ENCODE data around the gene YIF1A. TPM values are rescaled to one million over a fixed set of nuclear protein-coding genes. Genes with fewer than 3 reads are reported as not detected.

The YIF1A gene
- total RNA-seq, 1 donor from 2014 or later: 146 TPM

DNA sequence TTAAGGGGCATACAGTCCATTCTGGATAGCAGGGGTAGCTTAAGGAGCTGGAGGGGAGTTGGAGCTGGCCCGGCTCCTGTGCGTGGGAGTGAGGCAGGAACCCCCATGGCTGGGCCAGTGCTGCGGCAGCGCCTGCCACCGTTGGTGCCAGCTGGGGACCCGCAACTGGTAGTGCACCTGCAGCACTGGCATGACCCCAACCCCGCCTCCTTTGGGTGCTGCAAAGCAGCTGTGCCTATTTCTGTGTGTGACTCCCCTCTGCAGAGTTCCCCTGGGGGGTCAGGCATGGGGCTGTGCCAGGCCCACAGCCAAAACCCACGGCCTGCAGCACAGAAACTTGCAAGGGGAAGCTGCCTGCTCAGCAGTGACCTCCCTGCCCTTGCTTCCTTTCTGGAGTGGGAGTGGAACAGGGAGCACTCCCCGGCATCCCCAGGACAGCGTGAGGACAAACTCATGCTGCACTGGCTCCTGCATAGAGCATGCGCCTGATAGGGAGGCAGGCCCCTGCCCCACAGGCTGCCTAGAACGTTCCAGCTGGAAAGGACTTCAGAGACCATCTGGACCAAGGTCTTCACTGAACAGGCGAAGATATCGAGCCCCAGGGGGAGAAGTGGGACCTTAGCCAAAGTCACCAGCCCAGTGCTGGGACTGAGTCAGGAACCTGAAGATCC, 46.7 kb downstream of the YIF1A start:
- DNase-seq (ENCODE audit: extremely low spot score, unreplicated experiment): no peak
- H3K4me3 Mint-ChIP-seq (ENCODE audit: unreplicated experiment): no peak overlapping the region
- no peaks in the 10 kb centered on the region for H3K27me3 Mint-ChIP-seq (ENCODE audit: unreplicated experiment)
- H3K27ac Mint-ChIP-seq (ENCODE audit: unreplicated experiment): no peak overlapping the region
- TF ChIP-seq, protein P1, sequence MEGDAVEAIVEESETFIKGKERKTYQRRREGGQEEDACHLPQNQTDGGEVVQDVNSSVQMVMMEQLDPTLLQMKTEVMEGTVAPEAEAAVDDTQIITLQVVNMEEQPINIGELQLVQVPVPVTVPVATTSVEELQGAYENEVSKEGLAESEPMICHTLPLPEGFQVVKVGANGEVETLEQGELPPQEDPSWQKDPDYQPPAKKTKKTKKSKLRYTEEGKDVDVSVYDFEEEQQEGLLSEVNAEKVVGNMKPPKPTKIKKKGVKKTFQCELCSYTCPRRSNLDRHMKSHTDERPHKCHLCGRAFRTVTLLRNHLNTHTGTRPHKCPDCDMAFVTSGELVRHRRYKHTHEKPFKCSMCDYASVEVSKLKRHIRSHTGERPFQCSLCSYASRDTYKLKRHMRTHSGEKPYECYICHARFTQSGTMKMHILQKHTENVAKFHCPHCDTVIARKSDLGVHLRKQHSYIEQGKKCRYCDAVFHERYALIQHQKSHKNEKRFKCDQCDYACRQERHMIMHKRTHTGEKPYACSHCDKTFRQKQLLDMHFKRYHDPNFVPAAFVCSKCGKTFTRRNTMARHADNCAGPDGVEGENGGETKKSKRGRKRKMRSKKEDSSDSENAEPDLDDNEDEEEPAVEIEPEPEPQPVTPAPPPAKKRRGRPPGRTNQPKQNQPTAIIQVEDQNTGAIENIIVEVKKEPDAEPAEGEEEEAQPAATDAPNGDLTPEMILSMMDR (IDR thresholded peaks at IDR 0.05): no peak
- H3K9me3 Mint-ChIP-seq (ENCODE audit: unreplicated experiment): no peaks in the 10 kb centered on the region
- H3K4me1 Mint-ChIP-seq (ENCODE audit: unreplicated experiment): no peaks in the 10 kb centered on the region
- peaks cover 23% of the 10 kb centered on the region for H3K36me3 Mint-ChIP-seq (ENCODE audit: unreplicated experiment)

DNA sequence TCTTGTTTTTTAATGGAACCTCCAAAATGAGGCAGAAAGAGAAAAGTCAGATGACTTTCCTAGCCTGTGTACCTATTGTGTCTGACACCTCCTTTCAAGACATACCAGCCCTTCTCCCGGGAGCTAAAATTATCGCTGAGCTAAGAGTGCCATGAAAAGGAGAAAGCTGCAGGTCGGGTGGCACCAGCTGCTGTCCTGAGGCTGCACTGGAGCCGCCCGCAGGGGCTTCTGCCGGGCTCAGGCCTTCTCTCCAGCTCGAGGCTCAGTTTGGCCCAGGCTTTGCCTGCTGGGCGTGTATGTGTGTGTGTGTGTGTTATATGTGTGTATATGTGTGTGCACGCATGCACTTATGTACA, 48.2 kb downstream of the YIF1A start:
- Mint-ChIP-seq H3K4me1 (ENCODE audit: unreplicated experiment) (no peaks in the 10 kb centered on the region), H3K36me3 (ENCODE audit: unreplicated experiment) (peaks cover 25% of the 10 kb centered on the region), H3K27ac (ENCODE audit: unreplicated experiment) (no peak overlapping the region), H3K27me3 (ENCODE audit: unreplicated experiment) (no peaks in the 10 kb centered on the region), H3K9me3 (ENCODE audit: unreplicated experiment) (no peaks in the 10 kb centered on the region), H3K4me3 (ENCODE audit: unreplicated experiment) (no peak overlapping the region)
- DNase-seq (ENCODE audit: extremely low spot score, unreplicated experiment): no peak
- TF ChIP-seq, protein P1 (IDR thresholded peaks at IDR 0.05): no peak

DNA sequence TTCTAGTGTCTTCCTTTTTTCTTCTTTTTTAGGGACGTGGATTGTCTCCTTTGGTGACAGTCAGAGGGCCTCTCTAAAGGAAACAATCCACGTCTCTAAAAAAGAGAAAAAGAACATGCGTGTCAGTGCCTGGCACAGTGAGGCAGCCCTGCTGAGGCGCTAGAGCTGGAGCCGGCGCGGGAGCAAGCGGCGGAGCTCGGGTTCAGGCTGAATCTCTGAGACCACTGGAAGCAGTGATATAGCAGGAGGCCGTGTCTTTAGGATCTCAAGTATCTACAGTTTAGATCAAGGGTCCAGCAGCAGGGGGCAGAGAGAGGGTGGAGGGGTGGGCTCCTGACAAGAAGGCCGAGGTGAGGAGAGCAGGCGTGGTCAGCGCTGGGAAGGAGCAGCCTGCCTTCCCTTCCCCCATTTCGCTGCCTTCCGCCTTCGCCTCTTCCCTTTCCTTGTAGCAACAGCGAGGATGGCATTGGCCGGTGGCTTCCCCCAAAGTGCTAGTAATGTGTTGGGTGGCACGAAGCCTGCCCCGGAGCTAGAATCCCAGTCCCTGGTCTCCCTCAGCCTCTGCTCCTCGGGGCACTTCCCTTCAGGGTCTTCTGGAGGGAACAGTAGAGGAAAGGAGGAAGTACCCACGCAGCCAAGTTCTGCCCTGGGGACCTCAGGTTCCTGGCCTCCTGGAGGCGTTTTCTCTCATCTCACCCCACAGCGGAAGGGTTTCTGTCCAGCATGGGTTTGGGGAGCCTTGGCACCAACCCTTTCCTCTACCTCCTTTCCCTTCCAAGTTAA, 48.8 kb downstream of the YIF1A start:
- no peak for DNase-seq (ENCODE audit: extremely low spot score, unreplicated experiment)
- Mint-ChIP-seq H3K27me3 (ENCODE audit: unreplicated experiment) (no peaks in the 10 kb centered on the region), H3K27ac (ENCODE audit: unreplicated experiment) (no peak overlapping the region), H3K9me3 (ENCODE audit: unreplicated experiment) (no peaks in the 10 kb centered on the region), H3K4me3 (ENCODE audit: unreplicated experiment) (no peak overlapping the region), H3K36me3 (ENCODE audit: unreplicated experiment) (peaks cover 31% of the 10 kb centered on the region), H3K4me1 (ENCODE audit: unreplicated experiment) (no peaks in the 10 kb centered on the region)
- TF ChIP-seq, protein P1 (IDR thresholded peaks at IDR 0.05): no peak

- TF ChIP-seq, protein P1 (IDR thresholded peaks at IDR 0.05): no peak
- H3K4me3 Mint-ChIP-seq (ENCODE audit: unreplicated experiment): no peak overlapping the region
- H3K36me3 Mint-ChIP-seq (ENCODE audit: unreplicated experiment): peaks cover 33% of the 10 kb centered on the region
- no peak overlapping the region for H3K27ac Mint-ChIP-seq (ENCODE audit: unreplicated experiment)
- H3K27me3 Mint-ChIP-seq (ENCODE audit: unreplicated experiment): no peaks in the 10 kb centered on the region
- no peaks in the 10 kb centered on the region for H3K9me3 Mint-ChIP-seq (ENCODE audit: unreplicated experiment)
- no peak for DNase-seq (ENCODE audit: extremely low spot score, unreplicated experiment)
- no peaks in the 10 kb centered on the region for H3K4me1 Mint-ChIP-seq (ENCODE audit: unreplicated experiment)
These were observed 49.4 kb downstream of the YIF1A start for GRCh38 chr11:66239511-66239910.

- no peaks in the 10 kb centered on the region for H3K4me1 Mint-ChIP-seq (ENCODE audit: unreplicated experiment)
- no peak for DNase-seq (ENCODE audit: extremely low spot score, unreplicated experiment)
- H3K27ac Mint-ChIP-seq (ENCODE audit: unreplicated experiment): no peak overlapping the region
These were observed 50.0 kb downstream of the YIF1A start for GRCh38 chr11:66238786-66239413.

More at GRCh38 chr11:66238786-66239413, 50.0 kb downstream of the YIF1A start:
- TF ChIP-seq, protein P1 (IDR thresholded peaks at IDR 0.05): no peak
- Mint-ChIP-seq H3K27me3 (ENCODE audit: unreplicated experiment) (no peaks in the 10 kb centered on the region), H3K9me3 (ENCODE audit: unreplicated experiment) (no peaks in the 10 kb centered on the region), H3K4me3 (ENCODE audit: unreplicated experiment) (no peak overlapping the region), H3K36me3 (ENCODE audit: unreplicated experiment) (peaks cover 34% of the 10 kb centered on the region)
